T-helper 22 cell (primary cell): ENCODE data around the gene NSG1.
A peak's percentile ranks its signal among the peaks of the same experiment; 100 is the strongest.
"Not testable (repeated sequence)": the region's sequence is repeated elsewhere in the genome, so short reads cannot be mapped to it uniquely, and the experiment has no call there.

ENCODE experiments used
- DNase-seq: peaks from one replicate; pipeline ENCODE4 v3.0.0-alpha.2; 2020; ENCODE audit warnings: low read depth

Gene NSG1

GRCh38 chr4:4436244-4436823 is 49.4 kb downstream of the NSG1 start:
- DNase-seq: no peak

- DNase-seq: no peak
Observed at GRCh38 chr4:4437798-4438470, 51.0 kb downstream of the NSG1 start.

- no peak for DNase-seq
Observed at GRCh38 chr4:4438891-4439290, 52.0 kb downstream of the NSG1 start.

- DNase-seq: no peak
Observed at GRCh38 chr4:4439782-4440181, 52.9 kb downstream of the NSG1 start.

GRCh38 chr4:4440333-4441061 is 53.6 kb downstream of the NSG1 start:
- DNase-seq: no peak

- no peak for DNase-seq
Observed at GRCh38 chr4:4443821-4444220, 56.9 kb downstream of the NSG1 start.

GRCh38 chr4:4446434-4446833 is 59.5 kb downstream of the NSG1 start:
- no peak for DNase-seq

- DNase-seq: no peak
Observed at GRCh38 chr4:4455210-4455865, 68.4 kb downstream of the NSG1 start.

- no peak for DNase-seq
Observed at GRCh38 chr4:4456351-4456750, 69.4 kb downstream of the NSG1 start.

GRCh38 chr4:4456816-4457578 is 70.1 kb downstream of the NSG1 start:
- no peak for DNase-seq

GRCh38 chr4:4457803-4458553 is 71.1 kb downstream of the NSG1 start:
- no peak for DNase-seq

- DNase-seq: no peak
Observed at GRCh38 chr4:4459181-4459580, 72.3 kb downstream of the NSG1 start.

GRCh38 chr4:4460759-4461158 is 73.9 kb downstream of the NSG1 start:
- DNase-seq: no peak

- no peak for DNase-seq
Observed at GRCh38 chr4:4461178-4461577, 74.3 kb downstream of the NSG1 start.

- DNase-seq: peak; percentile 63
Observed at GRCh38 chr4:4461850-4462249, 74.9 kb downstream of the NSG1 start.

GRCh38 chr4:4462970-4463369 is 76.1 kb downstream of the NSG1 start:
- DNase-seq: no peak

- DNase-seq: not testable (repeated sequence)
Observed at GRCh38 chr4:4465238-4465637, 78.3 kb downstream of the NSG1 start.
